ENCODE data around the gene RAPGEF2.

DNA sequence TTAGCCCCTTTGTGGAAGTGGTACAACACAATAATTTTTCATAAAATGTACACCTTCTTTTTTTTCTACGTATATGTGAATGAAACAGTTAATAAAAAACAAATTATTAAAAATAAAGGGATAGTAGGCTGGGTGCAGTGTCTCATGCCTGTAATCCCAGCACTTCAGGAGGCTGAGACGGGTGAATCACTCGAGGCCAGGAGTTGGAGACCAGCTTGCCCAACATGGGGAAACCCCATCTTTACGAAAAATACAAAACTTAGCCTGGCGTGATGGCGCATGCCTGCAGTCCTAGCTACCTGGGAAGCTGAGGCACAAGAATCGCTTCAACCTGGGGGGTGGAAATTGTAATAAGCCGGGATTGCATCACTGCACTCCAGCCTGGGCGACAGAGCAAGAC, 244.9 kb downstream of the RAPGEF2 start:
- TF ChIP-seq FOXM1 (IDR thresholded peaks at IDR 0.05; ENCODE audit: borderline replicate concordance) (no peak), L3MBTL2 (conservative IDR thresholded peaks at IDR 0.05) (no peak), SUZ12 (IDR thresholded peaks at IDR 0.05) (no peak), SP1 (IDR thresholded peaks at IDR 0.05) (no peak), BHLHE40 (IDR thresholded peaks at IDR 0.05; ENCODE audit: borderline replicate concordance) (no peak), FOXK2 (IDR thresholded peaks at IDR 0.05) (no peak), CTBP1 (IDR thresholded peaks at IDR 0.05; ENCODE audit: borderline replicate concordance) (no peak), ZNF384 (IDR thresholded peaks at IDR 0.05) (no peak), ELF4 (IDR thresholded peaks at IDR 0.05) (no peak), TARDBP (IDR thresholded peaks at IDR 0.05) (no peak)
- TF ChIP-seq, protein P1, sequence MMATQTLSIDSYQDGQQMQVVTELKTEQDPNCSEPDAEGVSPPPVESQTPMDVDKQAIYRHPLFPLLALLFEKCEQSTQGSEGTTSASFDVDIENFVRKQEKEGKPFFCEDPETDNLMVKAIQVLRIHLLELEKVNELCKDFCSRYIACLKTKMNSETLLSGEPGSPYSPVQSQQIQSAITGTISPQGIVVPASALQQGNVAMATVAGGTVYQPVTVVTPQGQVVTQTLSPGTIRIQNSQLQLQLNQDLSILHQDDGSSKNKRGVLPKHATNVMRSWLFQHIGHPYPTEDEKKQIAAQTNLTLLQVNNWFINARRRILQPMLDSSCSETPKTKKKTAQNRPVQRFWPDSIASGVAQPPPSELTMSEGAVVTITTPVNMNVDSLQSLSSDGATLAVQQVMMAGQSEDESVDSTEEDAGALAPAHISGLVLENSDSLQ (IDR thresholded peaks at IDR 0.05): no peak
